ENCODE data around the gene TNFRSF1A. TPM values are rescaled to one million over a fixed set of nuclear protein-coding genes. Genes with fewer than 3 reads are reported as not detected.

Gene TNFRSF1A
- total RNA-seq, 1 experiment from 2014 or later, result 103 TPM

DNA sequence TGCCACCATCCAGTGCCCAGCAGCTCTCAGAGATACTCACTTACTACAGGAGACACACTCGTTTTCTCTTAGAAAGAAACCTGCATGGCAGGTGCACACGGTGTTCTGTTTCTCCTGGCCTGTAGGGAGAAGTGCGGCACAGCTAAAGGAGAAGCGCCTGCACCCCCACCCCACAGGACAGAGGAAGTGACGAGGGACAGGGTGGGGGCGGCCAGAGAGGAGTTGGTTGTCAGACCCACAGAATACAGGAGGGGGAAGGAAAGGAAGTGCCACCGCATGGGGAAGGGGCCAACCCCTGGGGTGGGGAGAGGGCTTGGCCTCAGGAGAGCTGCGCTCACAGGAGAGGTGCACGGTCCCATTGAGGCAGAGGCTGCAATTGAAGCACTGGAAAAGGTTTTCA is 8.8 kb downstream of the TNFRSF1A start:
- DNase-seq (ENCODE audit: unreplicated experiment), result no peak
- intact Hi-C loops (cut with micrococcal nuclease), result no loop called here
- POLR2A ChIA-PET, result interaction anchor here (0.6 to 24.1 kb wide), 12 partner anchors 8 to 390 kb away, joined by 3 to 739 read pairs (median 4); partner anchors contain the start of genes LTBR, SCNN1A, TNFRSF1A and VAMP1

DNA sequence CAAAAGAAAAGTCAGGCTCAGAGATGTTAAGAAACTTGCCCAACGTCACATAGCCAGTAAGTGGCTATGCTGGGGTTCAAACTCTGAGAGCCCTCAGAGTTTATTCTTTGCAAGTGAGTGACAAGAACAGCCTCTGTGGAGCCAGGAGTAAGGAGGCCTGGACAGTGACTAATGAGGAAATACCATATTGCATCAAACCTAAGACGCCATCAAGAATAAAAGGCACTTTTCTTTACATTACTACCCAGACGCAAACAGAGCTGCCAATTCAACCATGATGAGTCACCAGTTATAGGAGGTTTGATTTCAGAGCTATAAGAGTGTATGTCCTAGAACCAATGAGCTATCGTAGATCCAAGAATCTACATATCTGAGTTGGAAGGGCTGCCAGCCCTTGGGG is 9.4 kb downstream of the TNFRSF1A start:
- POLR2A ChIA-PET, result interaction anchor here (0.6 to 24.1 kb wide), 12 partner anchors 8 to 391 kb away, joined by 3 to 739 read pairs (median 4); partner anchors contain the start of genes LTBR, SCNN1A, TNFRSF1A and VAMP1
- no TSS peak for BruUV-seq (replicated peaks)
- H3K36me3 Mint-ChIP-seq (ENCODE audit: insufficient read depth, unreplicated experiment), result peaks cover 74% of the 10 kb centered on the region
- H3K27me3 Mint-ChIP-seq (ENCODE audit: insufficient read depth, unreplicated experiment), result no peaks in the 10 kb centered on the region
- peak; percentile 97 for DNase-seq (ENCODE audit: unreplicated experiment)
- H3K9me3 Mint-ChIP-seq (ENCODE audit: unreplicated experiment), result no peaks in the 10 kb centered on the region
- intact Hi-C loops (cut with micrococcal nuclease), result no loop called here
- H3K4me3 Mint-ChIP-seq (ENCODE audit: unreplicated experiment), result peak overlapping the region; percentile 24
- TF ChIP-seq, protein P1, sequence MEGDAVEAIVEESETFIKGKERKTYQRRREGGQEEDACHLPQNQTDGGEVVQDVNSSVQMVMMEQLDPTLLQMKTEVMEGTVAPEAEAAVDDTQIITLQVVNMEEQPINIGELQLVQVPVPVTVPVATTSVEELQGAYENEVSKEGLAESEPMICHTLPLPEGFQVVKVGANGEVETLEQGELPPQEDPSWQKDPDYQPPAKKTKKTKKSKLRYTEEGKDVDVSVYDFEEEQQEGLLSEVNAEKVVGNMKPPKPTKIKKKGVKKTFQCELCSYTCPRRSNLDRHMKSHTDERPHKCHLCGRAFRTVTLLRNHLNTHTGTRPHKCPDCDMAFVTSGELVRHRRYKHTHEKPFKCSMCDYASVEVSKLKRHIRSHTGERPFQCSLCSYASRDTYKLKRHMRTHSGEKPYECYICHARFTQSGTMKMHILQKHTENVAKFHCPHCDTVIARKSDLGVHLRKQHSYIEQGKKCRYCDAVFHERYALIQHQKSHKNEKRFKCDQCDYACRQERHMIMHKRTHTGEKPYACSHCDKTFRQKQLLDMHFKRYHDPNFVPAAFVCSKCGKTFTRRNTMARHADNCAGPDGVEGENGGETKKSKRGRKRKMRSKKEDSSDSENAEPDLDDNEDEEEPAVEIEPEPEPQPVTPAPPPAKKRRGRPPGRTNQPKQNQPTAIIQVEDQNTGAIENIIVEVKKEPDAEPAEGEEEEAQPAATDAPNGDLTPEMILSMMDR (IDR thresholded peaks at IDR 0.05; ENCODE audit: unreplicated experiment), result no peak
- H3K27ac Mint-ChIP-seq (ENCODE audit: low read depth, unreplicated experiment), result no peak overlapping the region
- CTCF ChIA-PET, result interaction anchor here (0.5 to 1.3 kb wide), 8 partner anchors 9 to 137 kb away, joined by 3 to 6 read pairs (median 4); no protein-coding TSS in a partner anchor
- peaks cover 24% of the 10 kb centered on the region for H3K4me1 Mint-ChIP-seq (ENCODE audit: insufficient read depth, unreplicated experiment)

More for the DNA sequence above, 8.8 kb downstream of the TNFRSF1A start:
- no TSS peak for BruUV-seq (replicated peaks)
- TF ChIP-seq, protein P1 (IDR thresholded peaks at IDR 0.05; ENCODE audit: unreplicated experiment), result no peak
- H3K4me3 Mint-ChIP-seq (ENCODE audit: unreplicated experiment), result peak overlapping the region; percentile 24
- no peaks in the 10 kb centered on the region for H3K27me3 Mint-ChIP-seq (ENCODE audit: insufficient read depth, unreplicated experiment)
- H3K4me1 Mint-ChIP-seq (ENCODE audit: insufficient read depth, unreplicated experiment), result peaks cover 24% of the 10 kb centered on the region
- peaks cover 68% of the 10 kb centered on the region for H3K36me3 Mint-ChIP-seq (ENCODE audit: insufficient read depth, unreplicated experiment)
- H3K9me3 Mint-ChIP-seq (ENCODE audit: unreplicated experiment), result no peaks in the 10 kb centered on the region
- CTCF ChIA-PET, result interaction anchor here (0.5 to 2.5 kb wide), 8 partner anchors 10 to 138 kb away, joined by 3 to 13 read pairs (median 4); no protein-coding TSS in a partner anchor
- no peak overlapping the region for H3K27ac Mint-ChIP-seq (ENCODE audit: low read depth, unreplicated experiment)

DNA sequence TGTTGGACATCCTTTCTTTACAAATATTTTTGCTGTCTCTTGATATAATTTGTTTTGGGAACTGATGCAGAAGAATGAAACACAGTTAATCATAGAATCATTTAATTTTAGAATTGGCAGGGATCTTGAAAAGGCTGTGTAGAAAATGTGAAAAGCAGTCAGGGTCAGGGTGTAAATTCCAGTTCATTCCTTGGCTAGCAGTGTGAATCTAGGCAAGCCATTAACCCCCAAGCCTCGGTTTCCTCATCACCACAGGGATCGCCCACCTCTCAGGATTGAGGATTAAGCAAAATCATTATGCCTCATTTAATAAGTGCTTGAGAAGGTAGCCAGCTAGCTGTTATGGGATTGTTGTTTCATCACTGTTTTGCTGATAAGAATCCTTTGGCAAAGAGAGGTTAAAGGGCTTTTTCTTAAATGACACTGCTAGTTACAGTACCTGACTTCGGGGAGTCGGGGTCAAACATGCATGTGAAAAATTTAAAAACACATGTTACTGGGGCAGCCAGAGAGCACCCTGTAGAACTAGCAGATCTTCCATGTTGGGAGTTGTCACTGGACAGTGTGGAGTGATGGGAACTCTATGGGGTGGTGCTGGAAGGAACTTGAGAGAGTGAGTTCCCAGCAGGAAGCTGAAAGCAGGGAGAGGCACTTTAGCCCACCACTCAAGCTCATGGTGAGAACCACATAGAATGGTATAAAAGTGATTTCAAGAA is 10.7 kb downstream of the TNFRSF1A start:
- H3K9me3 Mint-ChIP-seq (ENCODE audit: unreplicated experiment), result no peaks in the 10 kb centered on the region
- H3K27ac Mint-ChIP-seq (ENCODE audit: low read depth, unreplicated experiment), result peak overlapping the region; percentile 75
- intact Hi-C loops (cut with micrococcal nuclease), result no loop called here
- ChIA-PET POLR2A (interaction anchor here (1.0 to 24.1 kb wide), 3 partner anchors 8 to 46 kb away, joined by 3 to 739 read pairs (median 4); partner anchors contain the start of genes LTBR and SCNN1A), CTCF (interaction anchor here (0.7 to 1.0 kb wide), 2 partner anchors 9 to 134 kb away, joined by 3 to 4 read pairs; no protein-coding TSS in a partner anchor)
- no peak for DNase-seq (ENCODE audit: unreplicated experiment)
- peaks cover 87% of the 10 kb centered on the region for H3K36me3 Mint-ChIP-seq (ENCODE audit: insufficient read depth, unreplicated experiment)
- no TSS peak for BruUV-seq (replicated peaks)
- H3K27me3 Mint-ChIP-seq (ENCODE audit: insufficient read depth, unreplicated experiment), result no peaks in the 10 kb centered on the region
- H3K4me3 Mint-ChIP-seq (ENCODE audit: unreplicated experiment), result no peak overlapping the region
- H3K4me1 Mint-ChIP-seq (ENCODE audit: insufficient read depth, unreplicated experiment), result peaks cover 31% of the 10 kb centered on the region
- TF ChIP-seq, protein P1 (IDR thresholded peaks at IDR 0.05; ENCODE audit: unreplicated experiment), result no peak

DNA sequence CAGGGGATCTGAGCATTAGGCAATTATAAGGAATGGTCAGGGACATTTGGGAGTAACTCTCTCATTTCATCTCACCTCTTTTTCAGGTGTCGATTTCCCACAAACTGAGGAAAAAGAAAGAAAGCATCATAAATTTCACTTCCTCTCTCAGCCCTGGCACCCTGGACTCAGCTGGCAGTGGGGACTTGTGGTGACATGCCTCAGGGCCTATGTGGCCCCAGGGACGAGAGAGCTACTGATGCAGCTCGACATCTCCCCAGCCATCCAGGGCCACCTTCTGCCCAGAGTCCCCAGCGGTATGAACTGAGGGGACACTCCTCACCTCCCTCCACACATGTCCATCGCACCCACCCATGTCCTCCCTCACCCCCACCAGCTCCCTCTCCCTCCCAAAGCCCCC is 11.7 kb downstream of the TNFRSF1A start:
- ChIA-PET POLR2A (interaction anchor here (1.1 to 24.1 kb wide), 2 partner anchors 8 to 47 kb away, joined by 3 to 739 read pairs; partner anchors contain the start of genes LTBR and SCNN1A), CTCF (interaction anchor here (1.8 kb wide), 1 partner anchor 10 kb away, joined by 5 read pairs; no protein-coding TSS in a partner anchor)
- Mint-ChIP-seq H3K36me3 (ENCODE audit: insufficient read depth, unreplicated experiment) (peaks cover 95% of the 10 kb centered on the region), H3K27me3 (ENCODE audit: insufficient read depth, unreplicated experiment) (no peaks in the 10 kb centered on the region), H3K9me3 (ENCODE audit: unreplicated experiment) (no peaks in the 10 kb centered on the region), H3K4me1 (ENCODE audit: insufficient read depth, unreplicated experiment) (peaks cover 32% of the 10 kb centered on the region), H3K4me3 (ENCODE audit: unreplicated experiment) (no peak overlapping the region), H3K27ac (ENCODE audit: low read depth, unreplicated experiment) (peak overlapping the region; percentile 75)
- TF ChIP-seq, protein P1 (IDR thresholded peaks at IDR 0.05; ENCODE audit: unreplicated experiment), result no peak
- no peak for DNase-seq (ENCODE audit: unreplicated experiment)
- intact Hi-C loops (cut with micrococcal nuclease), result no loop called here
- no TSS peak for BruUV-seq (replicated peaks)
